ELR (cell line): ENCODE measurements around the gene ATP8B1.
"Not testable (repeated sequence)": the region's sequence is repeated elsewhere in the genome, so short reads cannot be mapped to it uniquely, and the experiment has no call there.

Source experiments
- DNase-seq: peaks from one replicate; pipeline ENCODE4 v3.0.0-alpha.2; 2015; ENCODE audit warnings: low read depth

Gene ATP8B1

DNA sequence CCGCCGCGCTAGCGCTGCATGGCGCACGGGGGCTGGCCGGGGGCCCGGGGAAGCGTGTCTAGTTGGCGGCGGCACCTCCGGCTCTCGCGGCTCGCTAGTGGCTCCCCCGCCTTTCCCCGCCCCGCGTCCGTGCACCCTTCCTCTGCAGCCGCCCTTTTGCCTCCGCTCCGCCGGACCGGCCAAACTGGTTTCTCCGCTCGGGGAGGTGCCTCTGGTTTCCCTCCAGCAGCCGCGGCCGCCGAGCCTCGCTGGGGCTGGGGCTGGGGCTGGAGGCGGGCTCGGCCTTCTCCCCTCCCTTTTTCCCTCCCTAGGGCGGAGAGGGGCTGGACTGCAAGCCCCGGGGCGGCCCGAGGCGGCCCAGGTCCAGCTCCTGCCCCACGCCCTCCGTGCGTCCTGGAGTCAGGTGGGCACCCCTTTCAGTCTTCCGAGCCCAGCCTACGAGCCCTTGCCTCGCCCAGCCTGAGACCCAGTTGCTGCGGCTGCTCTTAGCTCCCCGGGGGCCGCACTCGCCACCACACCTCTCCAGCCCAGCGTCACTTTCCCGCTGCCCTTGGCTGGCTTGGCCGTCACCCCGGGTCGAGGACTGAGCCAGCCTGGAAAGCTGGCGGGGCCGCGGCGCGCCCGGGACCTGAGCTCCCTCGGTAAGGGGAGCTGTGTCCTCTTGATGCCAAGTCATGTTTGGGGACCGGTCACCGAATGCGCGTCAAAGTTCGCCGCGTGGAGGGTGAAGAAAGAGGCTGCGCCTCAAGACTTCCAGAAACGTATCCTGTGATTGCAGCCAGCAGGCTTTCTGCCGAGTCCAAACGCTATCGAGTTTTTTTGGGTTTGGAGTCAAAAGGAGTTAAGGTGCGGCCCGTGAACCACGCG lies at the start of gene ATP8B1:
ATP8B1 (minus strand) TSS at position 213 of the 867 bp plus-strand sequence. CDS start 71,508 bp downstream, outside the sequence.
- DNase-seq = peak; percentile 82

DNA sequence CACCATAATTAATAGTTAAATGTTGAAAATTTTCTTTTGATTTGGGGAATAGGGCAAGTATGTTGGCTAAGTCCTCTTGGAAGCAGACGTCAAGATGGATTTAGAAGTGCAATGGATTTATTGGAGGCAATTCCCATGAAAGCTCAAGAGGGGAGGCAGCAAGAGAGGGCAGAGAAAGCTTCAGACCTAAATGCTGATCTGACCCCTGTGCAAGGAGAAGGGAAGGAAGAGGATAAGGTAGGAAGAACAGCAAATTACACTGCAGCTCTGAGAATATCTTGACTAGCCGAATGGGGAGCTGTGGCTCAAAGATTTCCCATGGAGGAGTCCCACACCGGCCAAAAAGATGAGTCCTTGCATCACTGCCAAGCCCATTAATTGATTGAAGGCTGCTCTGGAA lies 46.9 kb upstream of the ATP8B1 start:
- DNase-seq = no peak

DNA sequence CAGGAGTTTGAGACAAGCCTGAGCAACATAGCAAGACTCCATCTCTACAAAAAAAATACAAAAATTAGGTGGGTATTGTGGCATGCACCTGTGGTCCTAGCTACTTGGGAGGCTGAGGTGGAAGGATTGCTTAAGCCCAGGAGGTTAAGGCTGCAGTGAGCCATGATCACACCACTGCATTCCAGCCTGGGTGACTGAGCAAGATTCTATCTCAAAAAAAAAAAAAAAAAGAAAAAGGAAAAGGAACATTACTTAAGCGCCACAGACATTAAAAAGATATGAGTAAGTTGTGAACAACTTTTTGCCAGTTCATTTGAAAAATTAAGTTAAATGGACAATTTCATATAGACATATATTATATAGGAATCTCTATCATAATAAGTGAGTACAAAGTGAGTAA lies 45.3 kb upstream of the ATP8B1 start:
- DNase-seq = peak; percentile 68

GRCh38 chr18:57847431-57847830 lies 44.3 kb upstream of the ATP8B1 start:
- DNase-seq = not testable (repeated sequence)

DNA sequence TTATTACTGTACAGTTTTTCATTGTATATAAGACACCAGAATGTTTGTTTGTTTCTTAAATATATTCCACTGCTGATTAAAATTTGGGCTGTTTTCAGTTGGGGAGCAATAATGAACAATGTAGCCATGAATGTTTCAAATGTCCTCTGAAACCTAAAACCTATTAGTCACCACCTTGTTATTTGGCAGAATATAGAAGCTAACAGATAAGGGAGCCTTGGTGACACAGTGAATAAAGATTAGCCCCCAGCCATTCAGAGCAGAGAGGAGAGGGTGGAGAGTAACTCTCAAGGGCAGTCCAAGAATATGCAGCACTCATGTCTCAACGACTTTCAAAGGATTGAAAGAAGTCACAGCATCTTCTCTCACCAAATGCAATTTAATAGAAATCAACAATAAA lies 43.1 kb upstream of the ATP8B1 start:
- peak; percentile 91 for DNase-seq

DNA sequence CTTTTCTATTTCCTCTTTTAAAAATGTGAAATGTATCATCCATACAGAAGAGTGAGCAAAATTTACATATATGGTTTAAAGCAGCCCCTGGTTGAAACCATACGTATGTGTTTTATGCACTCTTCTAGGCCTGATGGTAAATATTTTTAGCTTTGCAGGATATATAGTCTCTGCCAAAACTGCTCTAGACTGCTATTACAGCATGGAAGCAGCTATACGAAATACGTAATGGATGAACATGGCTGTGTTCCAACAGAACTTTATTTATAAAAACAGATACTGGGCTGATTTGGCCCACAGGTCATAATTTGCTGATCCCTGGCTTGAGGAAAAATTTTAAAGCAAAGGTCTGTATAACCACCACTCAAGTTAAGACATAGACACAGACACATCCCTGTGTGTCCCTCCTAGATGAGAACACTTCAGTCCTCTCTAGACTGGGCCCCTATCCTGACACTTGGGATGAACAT lies 42.5 kb upstream of the ATP8B1 start:
- DNase-seq = no peak

DNA sequence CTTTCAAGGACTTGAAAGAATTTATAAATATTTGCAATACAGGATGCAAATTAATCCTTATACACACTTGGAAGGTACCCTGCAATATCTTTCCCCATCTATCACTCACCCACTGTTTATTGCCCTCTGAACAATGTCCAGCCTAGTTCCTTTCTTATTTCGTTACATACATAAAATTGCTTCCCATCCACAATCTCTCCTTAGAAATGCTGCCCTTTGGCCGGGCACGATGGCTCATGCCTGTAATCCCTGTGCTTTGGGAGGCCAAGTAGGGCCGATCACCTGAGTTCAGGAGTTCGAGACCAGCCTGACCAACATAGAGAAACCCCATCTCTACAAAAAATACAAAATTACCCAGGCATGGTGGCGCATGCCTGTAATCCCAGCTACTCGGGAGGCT lies 41.2 kb upstream of the ATP8B1 start:
- DNase-seq = no peak

DNA sequence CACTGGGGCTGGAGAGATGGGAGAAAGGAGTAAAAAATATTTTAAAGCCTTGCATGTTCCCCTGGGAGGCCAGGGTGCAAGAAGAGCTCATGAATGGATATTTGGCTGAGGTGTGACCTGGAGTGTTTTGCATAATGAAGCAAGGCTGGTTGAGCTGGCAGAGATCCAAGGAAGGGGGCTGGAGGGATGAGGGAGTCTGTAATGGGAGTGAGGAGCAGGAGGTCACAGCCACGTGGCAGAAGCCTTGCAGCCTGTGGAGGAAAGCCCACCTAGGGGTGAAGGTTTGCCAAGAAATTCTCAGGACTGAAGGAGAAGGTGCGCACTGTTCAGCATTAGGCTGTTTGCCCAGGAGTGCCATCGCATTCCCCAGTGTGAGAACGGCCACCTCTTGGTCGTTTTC lies 40.3 kb upstream of the ATP8B1 start:
- DNase-seq = no peak

- DNase-seq = no peak
Observed at GRCh38 chr18:57841568-57841967, 38.5 kb upstream of the ATP8B1 start.

- peak; percentile 98 for DNase-seq
Observed at GRCh38 chr18:57839942-57840381, 36.8 kb upstream of the ATP8B1 start.

DNA sequence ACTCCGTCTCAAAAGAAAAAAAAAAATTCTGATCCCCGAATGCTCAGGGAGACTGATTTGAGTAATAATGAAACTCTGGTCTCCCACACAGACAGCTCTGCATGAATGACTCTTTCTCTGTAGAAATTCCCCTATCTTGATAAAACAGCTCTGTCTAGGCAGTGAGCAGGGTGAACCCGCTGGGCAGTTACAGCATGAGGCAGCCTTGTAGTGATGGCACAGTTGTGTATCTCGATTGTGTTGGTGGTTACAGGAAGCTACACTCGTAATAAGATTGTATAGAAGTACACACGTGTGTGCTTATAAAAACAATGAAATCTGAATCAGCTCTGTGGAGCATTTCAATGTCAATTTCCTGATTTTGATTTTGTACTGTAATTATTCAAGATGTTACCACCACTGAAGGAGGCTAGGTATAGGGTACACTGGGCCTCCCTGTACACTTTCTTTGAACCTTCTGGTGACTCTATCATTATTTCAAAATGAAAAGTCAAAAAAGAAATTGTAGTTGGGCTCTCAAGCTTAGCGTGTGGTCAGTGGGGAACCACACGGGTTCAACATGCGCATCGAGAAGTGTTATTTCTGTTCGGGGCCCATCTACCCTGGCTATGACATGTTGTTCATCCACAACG lies 34.9 kb upstream of the ATP8B1 start:
- no peak for DNase-seq

GRCh38 chr18:57836557-57836956 lies 33.4 kb upstream of the ATP8B1 start:
- DNase-seq = no peak

- no peak for DNase-seq
Observed at GRCh38 chr18:57835904-57836303, 32.8 kb upstream of the ATP8B1 start.

DNA sequence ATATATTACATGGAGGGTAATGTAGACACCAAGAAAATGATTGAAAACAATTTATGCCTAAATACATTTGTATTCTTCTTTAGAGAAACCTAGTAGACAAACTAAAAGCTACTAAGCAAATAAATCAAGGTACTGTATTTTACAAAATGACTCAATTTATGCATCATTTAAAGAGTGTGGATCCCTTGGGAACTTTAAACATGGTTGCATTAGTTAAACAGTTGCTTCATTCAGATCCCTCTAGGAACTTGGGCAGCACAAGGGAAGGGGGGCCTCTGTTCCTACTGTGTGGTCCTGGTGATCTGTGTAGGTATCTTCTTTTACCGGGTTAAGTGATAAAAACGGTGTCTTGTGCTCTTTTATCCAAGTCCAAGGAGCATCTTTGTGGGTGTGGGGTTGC lies 31.5 kb upstream of the ATP8B1 start:
- no peak for DNase-seq

GRCh38 chr18:57833441-57834101 lies 30.5 kb upstream of the ATP8B1 start:
- DNase-seq = peak; percentile 75

GRCh38 chr18:57832730-57833129 lies 29.6 kb upstream of the ATP8B1 start:
- DNase-seq = no peak

- DNase-seq = no peak
Observed at GRCh38 chr18:57831597-57832377, 28.7 kb upstream of the ATP8B1 start.

DNA sequence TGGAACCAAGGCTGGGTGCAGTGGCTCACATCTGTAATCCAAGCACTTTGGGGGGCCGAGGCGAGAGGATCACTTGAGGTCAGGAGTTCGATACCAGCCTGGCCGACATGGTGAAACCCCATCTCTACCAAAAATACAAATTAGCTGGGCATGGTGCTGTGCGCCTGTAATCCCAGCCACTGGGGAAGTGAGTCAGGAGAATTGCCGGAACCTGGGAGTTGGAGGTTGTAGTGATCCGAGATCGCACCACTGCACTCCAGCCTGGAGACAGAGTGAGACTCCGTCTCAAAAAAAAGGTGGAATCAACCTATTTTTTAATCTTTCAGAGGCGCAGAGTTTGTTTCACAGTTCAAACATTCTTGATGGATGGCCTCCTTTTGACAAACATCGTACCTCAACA lies 24.5 kb upstream of the ATP8B1 start:
- no peak for DNase-seq

GRCh38 chr18:57826252-57826651 lies 23.1 kb upstream of the ATP8B1 start:
- DNase-seq = no peak

DNA sequence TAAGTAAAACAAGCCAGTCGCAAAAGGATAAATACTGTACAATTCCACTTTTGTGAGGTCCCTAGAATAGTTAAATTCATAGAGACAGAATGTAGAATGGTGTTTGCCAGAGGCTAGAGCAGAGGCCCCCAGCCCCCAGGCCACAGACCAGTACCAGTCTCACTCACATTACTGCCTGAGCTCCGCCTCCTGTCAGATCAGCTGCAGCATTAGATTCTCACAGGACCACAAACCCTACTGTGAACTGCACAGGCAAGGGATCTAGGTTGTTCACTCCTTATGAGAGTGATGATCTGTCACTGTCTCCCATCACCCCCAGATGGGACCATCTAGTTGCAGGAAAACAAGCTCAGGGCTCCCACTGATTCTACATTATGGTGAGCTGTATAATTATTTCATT lies 17.5 kb upstream of the ATP8B1 start:
- DNase-seq = not testable (repeated sequence)

GRCh38 chr18:57819671-57820460 lies 16.8 kb upstream of the ATP8B1 start:
- DNase-seq = peak; percentile 96
